MM.1S (cell line): ENCODE data around the gene PRKD3.

Source experiments
- DNase-seq: peaks from one replicate; pipeline ENCODE4 v3.0.0-alpha.2; 2015
- H2AFZ ChIP-seq: fragments of 300-600 bp; sonication (generic); 2 replicates; pipeline ENCODE4 v1.6.0; 2016; ENCODE audit warnings: antibody characterized with exemption, low read length
- H3F3A ChIP-seq: fragments of 300-600 bp; sonication (generic); 2 replicates; pipeline ENCODE4 v1.6.1; 2016; ENCODE audit warnings: mild to moderate bottlenecking, antibody characterized with exemption, low read length, moderate library complexity, mixed read lengths; ENCODE audit not compliant: insufficient read depth
- H3K27ac ChIP-seq: fragments of 300-600 bp; sonication (generic); 2 replicates; pipeline ENCODE4 v1.5.1; 2016; ENCODE audit warnings: mild to moderate bottlenecking, low read length
- H3K27me3 ChIP-seq: fragments of 300-600 bp; sonication (generic); replicated peaks from 2 replicates; pipeline ENCODE4 v1.6.0; 2016; ENCODE audit warnings: low read length; ENCODE audit not compliant: insufficient read depth
- H3K36me3 ChIP-seq: fragments of 300-600 bp; sonication (generic); replicated peaks from 2 replicates; pipeline ENCODE4 v1.6.1; 2016; ENCODE audit warnings: mild to moderate bottlenecking, low read length, mixed read lengths; ENCODE audit not compliant: insufficient read depth
- H3K4me1 ChIP-seq: fragments of 300-600 bp; sonication (generic); 2 replicates; pipeline ENCODE4 v1.6.1; 2016; ENCODE audit warnings: low read length, mixed read lengths
- H3K4me2 ChIP-seq: fragments of 300-600 bp; sonication (generic); 2 replicates; pipeline ENCODE4 v1.6.0; 2016; ENCODE audit warnings: low read depth, low read length
- H3K4me3 ChIP-seq: fragments of 300-600 bp; sonication (generic); 2 replicates; pipeline ENCODE4 v1.5.1; 2016; ENCODE audit warnings: low read length, mixed read lengths
- H3K79me2 ChIP-seq: fragments of 300-600 bp; sonication (generic); 2 replicates; pipeline ENCODE4 v1.6.1; 2016; ENCODE audit warnings: mixed run types, low read length, mixed read lengths
- H3K9ac ChIP-seq: fragments of 300-600 bp; sonication (generic); 2 replicates; pipeline ENCODE4 v1.6.1; 2016; ENCODE audit warnings: low read length, mixed read lengths
- H3K9me2 ChIP-seq: fragments of 300-600 bp; sonication (generic); replicated peaks from 2 replicates; pipeline ENCODE4 v1.6.1; 2016; ENCODE audit warnings: mild to moderate bottlenecking, low read length, mixed read lengths; ENCODE audit not compliant: insufficient read depth
- H3K9me3 ChIP-seq: fragments of 300-600 bp; sonication (generic); replicated peaks from 2 replicates; pipeline ENCODE4 v1.6.1; 2016; ENCODE audit warnings: mild to moderate bottlenecking, low read length, mixed read lengths; ENCODE audit not compliant: insufficient read depth
- H4K20me1 ChIP-seq: fragments of 300-600 bp; sonication (generic); 2 replicates; pipeline ENCODE4 v1.6.1; 2016; ENCODE audit warnings: mild to moderate bottlenecking, low read length, moderate library complexity, mixed read lengths; ENCODE audit not compliant: insufficient read depth
- EZH2 ChIP-seq: fragments of 300-600 bp; sonication (generic); optimal IDR thresholded peaks from 2 replicates; pipeline ENCODE3; 2017; ENCODE audit warnings: low read depth, mild to moderate bottlenecking, antibody characterized with exemption, low read length, mixed read lengths
- EZH2phosphoT487 ChIP-seq: fragments of 300-600 bp; sonication (generic); IDR thresholded peaks from 2 replicates; pipeline ENCODE4 v1.6.1; 2018; ENCODE audit warnings: antibody characterized with exemption, low read length
- TF ChIP-seq, protein P1 (sequence below): fragments of 300-600 bp; sonication (generic); IDR thresholded peaks from 2 replicates; pipeline ENCODE4 v1.5.1; 2016; ENCODE audit warnings: antibody characterized with exemption, low read length, mixed read lengths

The PRKD3 gene

DNA sequence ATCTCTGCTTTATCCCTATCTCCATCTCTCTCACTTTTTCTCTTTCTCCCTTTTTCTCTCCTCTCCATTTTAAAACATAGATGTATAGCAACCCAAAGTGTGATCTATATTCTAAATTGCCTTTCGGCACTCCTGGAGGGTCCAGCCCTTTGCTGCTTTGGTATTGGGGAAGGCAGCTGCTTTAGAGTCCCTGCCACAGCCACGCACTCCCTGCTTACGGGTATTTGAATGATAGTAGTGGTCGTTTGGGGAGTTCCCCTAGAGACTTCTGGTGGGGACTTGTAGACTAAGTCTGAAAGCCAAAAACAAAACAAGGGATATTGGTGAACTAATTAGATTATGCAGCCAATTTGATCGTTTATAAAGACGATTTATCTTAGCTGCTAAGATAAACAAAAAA lies 31.7 kb upstream of the PRKD3 start:
- H3K4me1 ChIP-seq = peaks cover 84% of the 10 kb centered on the region
- peak overlapping the region; percentile 56 for H3K4me2 ChIP-seq
- H3K9ac ChIP-seq = peak overlapping the region; percentile 69
- H3K79me2 ChIP-seq = peaks cover 92% of the 10 kb centered on the region
- no peak overlapping the region for H2AFZ ChIP-seq
- peak overlapping the region; percentile 98 for H3K27ac ChIP-seq
- H3K27me3 ChIP-seq = no peaks in the 10 kb centered on the region
- peaks cover 21% of the 10 kb centered on the region for H3K36me3 ChIP-seq
- no peaks in the 10 kb centered on the region for H3K9me3 ChIP-seq
- H3K9me2 ChIP-seq = no peaks in the 10 kb centered on the region
- no peak for DNase-seq
- TF ChIP-seq EZH2phosphoT487 = no peak
- TF ChIP-seq, protein P1, sequence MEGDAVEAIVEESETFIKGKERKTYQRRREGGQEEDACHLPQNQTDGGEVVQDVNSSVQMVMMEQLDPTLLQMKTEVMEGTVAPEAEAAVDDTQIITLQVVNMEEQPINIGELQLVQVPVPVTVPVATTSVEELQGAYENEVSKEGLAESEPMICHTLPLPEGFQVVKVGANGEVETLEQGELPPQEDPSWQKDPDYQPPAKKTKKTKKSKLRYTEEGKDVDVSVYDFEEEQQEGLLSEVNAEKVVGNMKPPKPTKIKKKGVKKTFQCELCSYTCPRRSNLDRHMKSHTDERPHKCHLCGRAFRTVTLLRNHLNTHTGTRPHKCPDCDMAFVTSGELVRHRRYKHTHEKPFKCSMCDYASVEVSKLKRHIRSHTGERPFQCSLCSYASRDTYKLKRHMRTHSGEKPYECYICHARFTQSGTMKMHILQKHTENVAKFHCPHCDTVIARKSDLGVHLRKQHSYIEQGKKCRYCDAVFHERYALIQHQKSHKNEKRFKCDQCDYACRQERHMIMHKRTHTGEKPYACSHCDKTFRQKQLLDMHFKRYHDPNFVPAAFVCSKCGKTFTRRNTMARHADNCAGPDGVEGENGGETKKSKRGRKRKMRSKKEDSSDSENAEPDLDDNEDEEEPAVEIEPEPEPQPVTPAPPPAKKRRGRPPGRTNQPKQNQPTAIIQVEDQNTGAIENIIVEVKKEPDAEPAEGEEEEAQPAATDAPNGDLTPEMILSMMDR = no peak
- TF ChIP-seq EZH2 = no peak
- peaks cover 58% of the 10 kb centered on the region for H3F3A ChIP-seq
- no peaks in the 10 kb centered on the region for H4K20me1 ChIP-seq
- peak overlapping the region; percentile 10; the same call in 1 of the 2 replicates for H3K4me3 ChIP-seq

DNA sequence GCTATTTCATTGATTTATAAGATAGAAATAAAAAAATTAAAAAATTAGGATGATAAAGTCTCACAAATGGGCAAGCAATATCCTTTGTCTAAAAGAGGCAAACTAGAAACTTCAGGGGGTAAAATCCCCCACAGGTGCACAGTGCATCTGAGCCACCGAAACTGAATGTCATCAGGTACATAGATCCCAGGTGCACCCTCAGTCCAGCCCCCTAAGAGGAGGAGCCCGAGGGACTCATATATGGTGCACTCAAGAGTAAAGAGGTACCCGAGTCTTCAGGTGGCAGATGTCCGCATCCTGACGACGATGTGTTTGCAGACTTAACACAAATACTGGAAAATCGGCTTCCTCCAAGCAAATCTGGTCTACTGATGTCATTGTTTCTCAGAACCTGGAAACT lies 31.1 kb upstream of the PRKD3 start:
- H3K4me2 ChIP-seq = peak overlapping the region; percentile 56; the same call in 1 of the 2 replicates
- DNase-seq = peak; percentile 98
- peaks cover 84% of the 10 kb centered on the region for H3K4me1 ChIP-seq
- no peaks in the 10 kb centered on the region for H3K9me3 ChIP-seq
- H3K27me3 ChIP-seq = no peaks in the 10 kb centered on the region
- peaks cover 92% of the 10 kb centered on the region for H3K79me2 ChIP-seq
- no peak overlapping the region; the same call in 1 of the 2 replicates for H3K4me3 ChIP-seq
- TF ChIP-seq EZH2 (no peak), EZH2phosphoT487 (no peak)
- TF ChIP-seq, protein P1 = no peak
- peak overlapping the region; percentile 84 for H3K9ac ChIP-seq
- H2AFZ ChIP-seq = no peak overlapping the region
- no peaks in the 10 kb centered on the region for H3K9me2 ChIP-seq
- H3K27ac ChIP-seq = peak overlapping the region; percentile 98
- H4K20me1 ChIP-seq = no peaks in the 10 kb centered on the region
- peaks cover 64% of the 10 kb centered on the region for H3F3A ChIP-seq
- H3K36me3 ChIP-seq = peaks cover 16% of the 10 kb centered on the region; the same call in 1 of the 2 replicates

DNA sequence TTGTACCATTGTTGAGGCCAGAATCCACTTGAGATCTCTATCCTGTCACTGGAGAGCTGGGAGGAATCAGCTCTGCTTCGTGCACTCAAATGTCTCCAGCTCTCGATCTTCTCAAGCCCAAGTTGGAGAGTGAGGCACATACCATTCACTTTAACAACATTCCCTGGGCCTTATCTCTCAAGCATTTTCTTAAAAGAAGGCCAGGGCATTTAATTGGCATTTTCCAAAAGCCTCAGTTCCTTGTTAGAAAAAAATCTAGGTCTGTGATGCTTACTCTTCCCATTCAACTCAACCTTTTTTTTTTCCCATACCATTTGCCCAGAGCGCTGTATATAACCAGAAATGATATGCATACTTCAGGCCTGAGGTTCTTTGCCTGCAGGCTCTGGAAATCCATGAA lies 29.9 kb upstream of the PRKD3 start:
- Histone ChIP-seq H3K4me1 (peaks cover 83% of the 10 kb centered on the region), H3K27me3 (no peaks in the 10 kb centered on the region), H3F3A (peaks cover 72% of the 10 kb centered on the region), H3K79me2 (peaks cover 91% of the 10 kb centered on the region), H2AFZ (no peak overlapping the region), H3K36me3 (peaks cover 15% of the 10 kb centered on the region; the same call in 1 of the 2 replicates), H4K20me1 (no peaks in the 10 kb centered on the region), H3K9me3 (no peaks in the 10 kb centered on the region), H3K9me2 (no peaks in the 10 kb centered on the region), H3K27ac (peak overlapping the region; percentile 98), H3K9ac (peak overlapping the region; percentile 84), H3K4me3 (no peak overlapping the region), H3K4me2 (peak overlapping the region; percentile 54; the same call in 1 of the 2 replicates)
- no peak for DNase-seq
- no peak for TF ChIP-seq EZH2phosphoT487
- TF ChIP-seq, protein P1 = no peak
- TF ChIP-seq EZH2 = no peak
